Ishikawa (cell line): ENCODE data around the gene PIGS.

Experiments
- CEBPB ChIP-seq: IDR thresholded peaks from 2 replicates; pipeline ENCODE4 v1.6.1; 2012
- CREB1 ChIP-seq: IDR thresholded peaks from 2 replicates; pipeline ENCODE4 v1.6.1; 2012; ENCODE audit warnings: low read depth
- EGR1 ChIP-seq: IDR thresholded peaks from 2 replicates; pipeline ENCODE4 v1.6.1; 2012
- EP300 ChIP-seq: IDR thresholded peaks from 2 replicates; pipeline ENCODE4 v1.6.1; 2012; ENCODE audit warnings: borderline replicate concordance
- FOXM1 ChIP-seq: IDR thresholded peaks from 2 replicates; pipeline ENCODE4 v1.6.1; 2012; ENCODE audit warnings: low read depth, borderline replicate concordance
- NFIC ChIP-seq: IDR thresholded peaks from 2 replicates; pipeline ENCODE4 v1.6.1; 2012
- RAD21 ChIP-seq: IDR thresholded peaks from 2 replicates; pipeline ENCODE4 v1.6.1; 2012; ENCODE audit warnings: low read depth
- TAF1 ChIP-seq: IDR thresholded peaks from 2 replicates; pipeline ENCODE4 v1.6.1; 2012; ENCODE audit warnings: low read depth, mild to moderate bottlenecking
- TCF12 ChIP-seq: IDR thresholded peaks from 2 replicates; pipeline ENCODE4 v1.6.1; 2012; ENCODE audit warnings: low read depth
- TEAD4 ChIP-seq: IDR thresholded peaks from 2 replicates; pipeline ENCODE4 v1.6.1; 2012
- YY1 ChIP-seq: IDR thresholded peaks from 2 replicates; pipeline ENCODE4 v1.6.1; 2012; ENCODE audit warnings: low read depth
- ZBTB7A ChIP-seq: IDR thresholded peaks from 2 replicates; pipeline ENCODE4 v1.6.1; 2012; ENCODE audit warnings: low read depth
- TF ChIP-seq, protein P1 (sequence below): IDR thresholded peaks from 2 replicates; pipeline ENCODE4 v1.6.1; 2012
- TF ChIP-seq, protein P2 (sequence below): IDR thresholded peaks from 2 replicates; pipeline ENCODE4 v1.6.1; 2012
- TF ChIP-seq, protein P3 (sequence below): IDR thresholded peaks from 2 replicates; pipeline ENCODE4 v1.6.1; 2012; ENCODE audit warnings: low read depth, mild to moderate bottlenecking

PIGS gene

DNA sequence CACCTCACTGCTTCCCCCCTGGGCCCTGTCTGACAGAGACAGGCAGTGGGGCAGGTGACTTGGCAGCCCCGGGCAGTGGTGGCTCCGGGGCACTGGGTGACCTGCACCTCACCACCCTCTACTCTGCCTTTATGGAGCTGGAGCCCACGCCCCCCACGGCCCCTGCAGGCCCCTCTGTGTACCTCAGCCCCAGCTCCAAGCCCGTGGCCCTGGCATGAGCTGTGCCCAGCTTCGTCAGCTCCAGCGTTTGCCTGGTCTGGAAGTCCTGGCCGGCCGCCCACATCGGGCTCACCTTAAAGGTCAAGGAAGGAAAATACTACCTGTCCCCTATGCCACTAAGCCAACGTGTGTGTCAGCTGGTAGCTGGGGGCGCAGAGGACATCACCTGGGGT, 34.1 kb downstream of the PIGS start:
- TF ChIP-seq TAF1 = no peak
- TF ChIP-seq TEAD4 = no peak
- TF ChIP-seq YY1 = no peak
- no peak for TF ChIP-seq CREB1
- TF ChIP-seq, protein P1, sequence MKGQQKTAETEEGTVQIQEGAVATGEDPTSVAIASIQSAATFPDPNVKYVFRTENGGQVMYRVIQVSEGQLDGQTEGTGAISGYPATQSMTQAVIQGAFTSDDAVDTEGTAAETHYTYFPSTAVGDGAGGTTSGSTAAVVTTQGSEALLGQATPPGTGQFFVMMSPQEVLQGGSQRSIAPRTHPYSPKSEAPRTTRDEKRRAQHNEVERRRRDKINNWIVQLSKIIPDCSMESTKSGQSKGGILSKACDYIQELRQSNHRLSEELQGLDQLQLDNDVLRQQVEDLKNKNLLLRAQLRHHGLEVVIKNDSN = no peak
- TF ChIP-seq, protein P2, sequence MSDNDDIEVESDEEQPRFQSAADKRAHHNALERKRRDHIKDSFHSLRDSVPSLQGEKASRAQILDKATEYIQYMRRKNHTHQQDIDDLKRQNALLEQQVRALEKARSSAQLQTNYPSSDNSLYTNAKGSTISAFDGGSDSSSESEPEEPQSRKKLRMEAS = no peak

DNA sequence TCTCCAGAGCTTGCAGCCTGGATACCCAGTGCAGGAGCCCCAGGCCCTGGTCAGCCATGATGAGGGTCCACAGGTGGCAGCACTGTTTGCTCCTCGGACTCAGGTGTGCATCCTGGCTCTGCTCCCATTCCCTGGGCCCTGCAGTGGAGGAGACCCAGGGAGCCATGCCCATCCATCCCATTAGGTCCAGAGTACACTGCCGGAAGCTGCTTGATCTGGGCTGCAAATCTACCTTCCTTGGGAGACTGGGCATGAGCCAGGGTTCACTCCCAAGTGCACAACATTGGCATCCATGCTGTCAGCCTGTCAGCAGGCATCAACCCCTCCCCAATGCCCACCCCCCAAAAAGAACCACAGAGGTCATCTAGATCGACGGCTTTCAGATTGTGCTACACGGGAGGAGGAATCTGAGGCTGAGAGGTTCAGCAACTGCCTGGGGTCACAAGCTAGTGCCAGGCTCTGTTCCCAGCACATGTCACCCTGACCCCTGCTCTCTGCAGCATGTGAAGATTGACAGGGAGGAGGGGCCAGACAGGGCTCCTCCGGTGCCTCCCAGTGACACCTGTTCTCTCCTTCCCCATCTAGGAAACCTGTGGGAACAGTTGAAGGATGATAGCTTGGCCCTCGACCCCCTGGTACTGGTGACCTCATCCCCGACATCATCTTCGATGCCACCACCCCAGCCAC, 34.6 kb downstream of the PIGS start:
- TF ChIP-seq, protein P1 = no peak
- TF ChIP-seq, protein P2 = no peak
- TF ChIP-seq RAD21 (no peak), EGR1 (no peak), YY1 (no peak), FOXM1 (no peak)
- TF ChIP-seq, protein P3, sequence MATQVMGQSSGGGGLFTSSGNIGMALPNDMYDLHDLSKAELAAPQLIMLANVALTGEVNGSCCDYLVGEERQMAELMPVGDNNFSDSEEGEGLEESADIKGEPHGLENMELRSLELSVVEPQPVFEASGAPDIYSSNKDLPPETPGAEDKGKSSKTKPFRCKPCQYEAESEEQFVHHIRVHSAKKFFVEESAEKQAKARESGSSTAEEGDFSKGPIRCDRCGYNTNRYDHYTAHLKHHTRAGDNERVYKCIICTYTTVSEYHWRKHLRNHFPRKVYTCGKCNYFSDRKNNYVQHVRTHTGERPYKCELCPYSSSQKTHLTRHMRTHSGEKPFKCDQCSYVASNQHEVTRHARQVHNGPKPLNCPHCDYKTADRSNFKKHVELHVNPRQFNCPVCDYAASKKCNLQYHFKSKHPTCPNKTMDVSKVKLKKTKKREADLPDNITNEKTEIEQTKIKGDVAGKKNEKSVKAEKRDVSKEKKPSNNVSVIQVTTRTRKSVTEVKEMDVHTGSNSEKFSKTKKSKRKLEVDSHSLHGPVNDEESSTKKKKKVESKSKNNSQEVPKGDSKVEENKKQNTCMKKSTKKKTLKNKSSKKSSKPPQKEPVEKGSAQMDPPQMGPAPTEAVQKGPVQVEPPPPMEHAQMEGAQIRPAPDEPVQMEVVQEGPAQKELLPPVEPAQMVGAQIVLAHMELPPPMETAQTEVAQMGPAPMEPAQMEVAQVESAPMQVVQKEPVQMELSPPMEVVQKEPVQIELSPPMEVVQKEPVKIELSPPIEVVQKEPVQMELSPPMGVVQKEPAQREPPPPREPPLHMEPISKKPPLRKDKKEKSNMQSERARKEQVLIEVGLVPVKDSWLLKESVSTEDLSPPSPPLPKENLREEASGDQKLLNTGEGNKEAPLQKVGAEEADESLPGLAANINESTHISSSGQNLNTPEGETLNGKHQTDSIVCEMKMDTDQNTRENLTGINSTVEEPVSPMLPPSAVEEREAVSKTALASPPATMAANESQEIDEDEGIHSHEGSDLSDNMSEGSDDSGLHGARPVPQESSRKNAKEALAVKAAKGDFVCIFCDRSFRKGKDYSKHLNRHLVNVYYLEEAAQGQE = no peak

DNA sequence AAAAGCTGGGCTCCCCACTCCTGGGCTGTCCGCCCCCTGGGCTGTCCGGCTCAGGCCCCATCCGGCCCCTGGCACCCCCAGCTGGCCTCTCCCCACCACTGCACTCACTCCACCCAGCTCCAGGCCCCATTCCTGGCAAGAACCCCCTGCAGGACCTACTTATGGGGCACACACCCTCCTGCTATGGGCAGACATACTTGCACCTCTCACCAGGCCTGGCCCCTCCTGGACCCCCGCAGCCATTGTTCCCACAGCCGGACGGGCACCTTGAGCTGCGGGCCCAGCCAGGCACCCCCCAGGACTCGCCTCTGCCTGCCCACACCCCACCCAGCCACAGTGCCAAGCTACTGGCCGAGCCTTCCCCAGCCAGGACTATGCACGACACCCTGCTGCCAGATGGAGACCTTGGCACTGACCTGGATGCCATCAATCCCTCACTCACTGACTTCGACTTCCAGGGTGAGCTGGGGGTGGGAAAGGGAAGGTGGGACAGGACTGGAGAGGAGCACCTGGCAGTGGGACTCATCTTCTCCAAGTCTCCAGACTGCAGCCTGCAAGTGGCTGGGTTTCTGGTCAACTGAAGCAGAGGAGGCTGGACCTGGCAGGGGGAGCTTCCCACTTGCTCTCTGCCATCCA, 36.5 kb downstream of the PIGS start:
- TF ChIP-seq, protein P1 = no peak
- TF ChIP-seq NFIC (no peak), EP300 (no peak), YY1 (no peak), CEBPB (no peak), FOXM1 (no peak), TAF1 (no peak), ZBTB7A (no peak), RAD21 (no peak), CREB1 (no peak)
- TF ChIP-seq, protein P3 = no peak
- TF ChIP-seq, protein P2 = no peak

DNA sequence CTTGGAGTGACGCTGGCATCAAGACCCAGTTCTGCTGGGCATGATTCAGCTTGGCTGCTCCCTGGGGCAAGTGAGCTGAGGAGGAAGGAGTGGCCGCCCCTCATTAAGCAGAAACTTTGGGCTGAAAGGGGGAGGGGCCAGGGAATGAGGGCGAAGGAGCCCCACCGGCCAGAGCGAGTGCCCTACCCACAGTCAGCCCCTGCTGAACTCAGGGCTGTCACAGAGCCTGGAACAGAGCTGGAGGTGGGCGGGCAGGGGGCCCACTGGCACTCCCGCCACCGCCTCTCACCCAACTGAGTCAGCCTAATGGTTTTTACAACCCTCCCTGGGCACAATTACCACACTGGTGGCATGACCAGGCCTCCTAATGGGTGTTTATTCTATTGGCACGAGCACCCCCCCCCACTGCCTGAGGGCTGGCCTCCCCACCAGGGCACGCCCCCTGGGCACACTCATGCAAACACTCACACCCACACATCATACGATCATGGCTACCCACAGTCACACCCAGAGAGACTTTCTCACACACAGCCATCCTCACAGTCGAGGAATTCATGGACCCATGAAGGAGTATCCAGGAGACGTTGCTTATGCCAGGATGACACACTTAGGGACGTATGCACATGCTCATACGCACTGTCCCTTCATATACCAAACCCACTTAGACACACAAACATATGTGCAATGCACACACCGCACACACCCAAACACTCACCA, 38.1 kb downstream of the PIGS start:
- TF ChIP-seq FOXM1 (no peak), TCF12 (no peak), ZBTB7A (no peak), CEBPB (no peak)

DNA sequence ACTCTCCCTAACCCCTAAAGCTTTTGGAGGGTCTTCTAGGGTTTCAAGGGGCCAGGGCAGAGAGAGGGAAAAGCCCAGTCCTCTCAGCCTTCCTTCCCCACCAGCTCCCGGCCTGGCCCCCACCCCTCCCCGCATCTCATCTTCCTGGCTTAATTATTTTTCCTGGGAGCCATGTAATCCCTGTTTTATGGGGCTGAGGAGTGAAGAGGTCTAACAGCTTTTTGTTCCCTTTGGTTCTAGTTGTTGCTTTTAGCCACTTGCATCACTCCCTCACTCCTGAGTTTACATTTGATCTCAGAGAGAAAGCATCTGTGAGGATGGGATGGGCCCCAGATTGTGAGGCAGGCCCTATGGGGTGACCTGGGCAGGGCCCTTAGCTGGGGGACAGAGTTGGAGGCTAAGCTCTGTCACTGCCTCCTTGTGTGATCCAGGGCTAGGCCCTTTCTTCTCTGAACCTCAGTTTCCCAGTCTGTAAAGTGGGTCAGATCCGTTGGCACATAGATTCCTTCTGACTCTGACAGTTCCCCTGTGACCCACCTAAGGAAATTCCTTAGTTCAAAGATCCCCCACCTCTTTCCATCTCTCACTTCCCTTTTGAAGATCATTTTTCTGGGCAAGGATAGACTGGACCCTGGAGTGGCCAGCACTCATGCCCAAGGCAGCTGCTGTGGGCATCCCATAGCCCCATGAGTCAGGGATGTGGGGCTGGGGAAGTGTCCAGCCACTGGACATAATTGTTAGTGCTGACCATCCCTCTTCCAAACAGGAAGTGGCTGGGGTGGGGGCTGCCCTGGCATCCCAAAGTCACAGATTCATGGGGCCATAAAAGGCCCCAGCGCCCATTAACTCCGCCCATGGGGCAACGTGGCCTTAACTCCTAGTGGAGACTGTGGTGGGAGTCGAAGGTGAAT, 39.0 kb downstream of the PIGS start:
- TF ChIP-seq EGR1 (no peak), CEBPB (no peak), TAF1 (no peak), RAD21 (no peak), ZBTB7A (no peak), EP300 (no peak), FOXM1 (no peak), YY1 (no peak), NFIC (no peak), CREB1 (no peak)
- TF ChIP-seq, protein P3 = no peak
